Uterus (tissue), 4 donors: ENCODE measurements around the gene ZNF581. TPM values are rescaled to one million over a fixed set of nuclear protein-coding genes. Genes with fewer than 3 reads are reported as not detected.

Experiments used
- DNase-seq, 2 donors: peaks; one replicate each; pipeline ENCODE4 v3.0.0-alpha.2; 2019 to 2020
- H3K27ac ChIP-seq, 2 donors: fragments of 200-600 bp; sonication (generic); 1 replicate in 1 of 2; 2 replicates in 1 of 2; pipeline ENCODE4 v1.5.1; 2016 to 2018
- H3K27me3 ChIP-seq, 2 donors: fragments of 200-600 bp; sonication (generic); one replicate each; pipeline ENCODE4 v1.5.1; 2018 to 2019; ENCODE audit warnings: control low read depth in 1 of 2
- H3K36me3 ChIP-seq, 2 donors: fragments of 200-600 bp; sonication (generic); one replicate each; pipeline ENCODE4 v1.5.1; 2019; ENCODE audit warnings: control low read depth in 1 of 2
- H3K4me1 ChIP-seq, 2 donors: fragments of 200-600 bp; sonication (generic); one replicate each; pipeline ENCODE4 v1.5.1; 2018 to 2019; ENCODE audit warnings: control low read depth in 1 of 2
- H3K4me3 ChIP-seq, 2 donors: fragments of 200-600 bp; sonication (generic); 1 replicate in 1 of 2; 2 replicates in 1 of 2; pipeline ENCODE4 v1.5.1; 2018 to 2019; ENCODE audit warnings: mild to moderate bottlenecking in 1 of 2
- H3K9me3 ChIP-seq, 2 donors: fragments of 200-600 bp; sonication (generic); one replicate each; pipeline ENCODE4 v1.5.1; 2019; ENCODE audit warnings: control low read depth in 1 of 2
- CTCF ChIP-seq, 4 experiments: fragments of 200-600 bp in 2 of 4; fragments of 450-650 bp in 2 of 4; sonication (generic) in 2 of 4; IDR thresholded peaks; one replicate each; pipeline ENCODE4 v1.5.1; 2016 to 2019; ENCODE audit warnings: antibody characterized with exemption in 4 of 4, mild to moderate bottlenecking in 2 of 4, moderate library complexity in 1 of 4
- POLR2A ChIP-seq, 2 donors: fragments of 450-650 bp; IDR thresholded peaks; one replicate each; pipeline ENCODE4 v1.6.1; 2016; ENCODE audit warnings: antibody characterized with exemption in 2 of 2, mild to moderate bottlenecking in 1 of 2, moderate library complexity in 1 of 2
- intact Hi-C: fragments of 100-400 bp; cut with DNase I; formaldehyde crosslinking; loops from one replicate; pipeline ENCODE4 v1.15.1; 2023; ENCODE audit warnings: low total_unique reads
- total RNA-seq, 4 donors: library from RNA; depleted of rRNA in 3 of 4; stranded (reverse); fragments of >200 nt in 3 of 4; gene quantifications; one replicate each; pipeline versions ENCODE4 v1.1.0 to v1.2.4, GENCODE V29; 2014 to 2023
- donor health status: DM: yes; HTN: yes; CAD: no.

The ZNF581 gene
- total RNA-seq, 4 donors from 2014 or later, result 2.8 to 30.3 (median 12.8) TPM

DNA sequence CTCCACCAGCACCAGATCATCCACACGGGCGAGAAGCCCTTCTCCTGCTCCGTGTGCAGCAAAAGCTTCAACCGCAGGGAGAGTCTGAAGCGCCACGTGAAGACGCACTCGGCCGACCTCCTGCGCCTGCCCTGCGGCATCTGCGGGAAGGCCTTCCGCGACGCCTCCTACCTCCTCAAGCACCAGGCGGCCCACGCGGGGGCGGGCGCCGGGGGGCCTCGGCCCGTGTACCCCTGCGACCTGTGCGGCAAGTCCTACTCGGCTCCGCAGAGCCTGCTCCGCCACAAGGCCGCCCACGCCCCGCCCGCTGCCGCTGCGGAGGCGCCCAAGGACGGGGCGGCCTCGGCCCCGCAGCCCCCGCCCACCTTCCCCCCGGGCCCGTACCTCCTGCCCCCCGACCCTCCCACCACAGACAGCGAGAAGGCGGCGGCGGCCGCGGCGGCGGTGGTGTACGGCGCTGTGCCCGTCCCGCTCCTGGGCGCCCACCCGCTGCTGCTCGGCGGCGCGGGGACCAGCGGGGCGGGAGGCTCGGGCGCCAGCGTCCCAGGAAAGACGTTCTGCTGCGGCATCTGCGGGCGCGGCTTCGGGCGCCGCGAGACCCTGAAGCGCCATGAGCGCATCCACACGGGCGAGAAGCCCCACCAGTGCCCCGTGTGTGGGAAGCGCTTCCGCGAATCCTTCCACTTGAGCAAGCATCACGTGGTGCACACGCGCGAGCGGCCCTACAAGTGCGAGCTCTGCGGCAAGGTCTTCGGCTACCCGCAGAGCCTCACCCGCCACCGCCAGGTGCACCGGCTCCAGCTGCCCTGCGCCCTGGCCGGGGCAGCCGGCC, 28.5 kb upstream of the ZNF581 start:
- no peak for DNase-seq
- Histone ChIP-seq H3K27me3 (no peaks in the 10 kb centered on the region), H3K9me3 (no peaks in the 10 kb centered on the region), H3K27ac (no peak overlapping the region), H3K4me1 (no peaks in the 10 kb centered on the region), H3K36me3 (no peaks in the 10 kb centered on the region), H3K4me3 (no peak overlapping the region)
- intact Hi-C loops, result no loop called here
- TF ChIP-seq CTCF (IDR thresholded peaks at IDR 0.05), result no peak
- TF ChIP-seq POLR2A (IDR thresholded peaks at IDR 0.05), result no peak

DNA sequence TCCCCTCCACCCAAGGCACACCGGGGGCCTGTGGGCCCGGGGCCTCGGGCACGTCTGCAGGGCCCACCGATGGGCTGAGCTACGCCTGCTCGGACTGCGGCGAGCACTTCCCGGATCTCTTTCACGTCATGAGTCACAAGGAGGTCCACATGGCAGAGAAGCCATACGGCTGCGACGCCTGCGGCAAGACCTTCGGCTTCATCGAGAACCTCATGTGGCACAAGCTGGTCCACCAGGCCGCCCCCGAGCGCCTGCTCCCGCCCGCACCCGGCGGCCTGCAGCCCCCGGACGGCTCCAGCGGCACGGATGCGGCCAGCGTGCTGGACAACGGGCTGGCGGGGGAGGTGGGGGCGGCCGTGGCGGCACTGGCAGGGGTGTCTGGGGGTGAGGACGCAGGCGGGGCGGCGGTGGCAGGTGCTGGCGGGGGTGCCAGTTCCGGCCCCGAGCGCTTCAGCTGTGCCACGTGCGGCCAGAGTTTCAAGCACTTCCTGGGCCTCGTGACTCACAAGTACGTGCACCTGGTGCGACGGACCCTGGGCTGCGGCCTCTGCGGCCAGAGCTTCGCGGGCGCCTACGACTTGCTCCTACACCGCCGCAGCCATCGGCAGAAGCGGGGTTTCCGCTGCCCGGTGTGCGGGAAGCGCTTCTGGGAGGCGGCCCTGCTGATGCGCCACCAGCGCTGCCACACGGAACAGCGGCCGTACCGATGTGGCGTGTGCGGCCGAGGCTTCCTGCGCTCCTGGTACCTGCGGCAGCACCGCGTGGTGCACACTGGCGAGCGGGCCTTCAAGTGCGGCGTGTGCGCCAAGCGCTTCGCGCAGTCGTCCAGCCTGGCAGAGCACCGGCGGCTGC, 27.7 kb upstream of the ZNF581 start:
- Histone ChIP-seq H3K4me3 (no peak overlapping the region), H3K27me3 (no peaks in the 10 kb centered on the region), H3K4me1 (no peaks in the 10 kb centered on the region), H3K9me3 (no peaks in the 10 kb centered on the region), H3K36me3 (no peaks in the 10 kb centered on the region), H3K27ac (no peak overlapping the region)
- no peak for TF ChIP-seq CTCF (IDR thresholded peaks at IDR 0.05)
- TF ChIP-seq POLR2A (IDR thresholded peaks at IDR 0.05), result no peak
- intact Hi-C loops, result no loop called here
- no peak for DNase-seq

DNA sequence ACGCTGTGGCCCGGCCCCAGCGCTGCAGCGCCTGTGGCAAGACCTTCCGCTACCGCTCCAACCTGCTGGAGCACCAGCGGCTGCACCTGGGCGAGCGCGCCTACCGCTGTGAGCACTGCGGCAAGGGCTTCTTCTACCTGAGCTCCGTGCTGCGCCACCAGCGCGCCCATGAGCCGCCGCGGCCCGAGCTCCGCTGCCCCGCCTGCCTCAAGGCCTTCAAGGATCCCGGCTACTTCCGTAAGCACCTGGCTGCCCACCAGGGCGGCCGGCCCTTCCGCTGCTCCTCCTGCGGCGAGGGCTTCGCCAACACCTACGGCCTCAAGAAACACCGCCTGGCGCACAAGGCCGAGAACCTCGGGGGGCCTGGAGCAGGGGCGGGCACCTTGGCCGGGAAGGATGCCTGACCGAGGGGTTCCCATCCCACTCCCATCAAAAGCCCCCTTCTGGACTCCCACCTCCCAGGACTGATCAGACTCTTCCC, 27.0 kb upstream of the ZNF581 start:
- intact Hi-C loops, result no loop called here
- TF ChIP-seq POLR2A (IDR thresholded peaks at IDR 0.05), result no peak
- TF ChIP-seq CTCF (IDR thresholded peaks at IDR 0.05), result no peak
- Histone ChIP-seq H3K9me3 (no peaks in the 10 kb centered on the region), H3K36me3 (no peaks in the 10 kb centered on the region), H3K27me3 (no peaks in the 10 kb centered on the region), H3K27ac (no peak overlapping the region), H3K4me3 (no peak overlapping the region), H3K4me1 (no peaks in the 10 kb centered on the region)
- no peak for DNase-seq

DNA sequence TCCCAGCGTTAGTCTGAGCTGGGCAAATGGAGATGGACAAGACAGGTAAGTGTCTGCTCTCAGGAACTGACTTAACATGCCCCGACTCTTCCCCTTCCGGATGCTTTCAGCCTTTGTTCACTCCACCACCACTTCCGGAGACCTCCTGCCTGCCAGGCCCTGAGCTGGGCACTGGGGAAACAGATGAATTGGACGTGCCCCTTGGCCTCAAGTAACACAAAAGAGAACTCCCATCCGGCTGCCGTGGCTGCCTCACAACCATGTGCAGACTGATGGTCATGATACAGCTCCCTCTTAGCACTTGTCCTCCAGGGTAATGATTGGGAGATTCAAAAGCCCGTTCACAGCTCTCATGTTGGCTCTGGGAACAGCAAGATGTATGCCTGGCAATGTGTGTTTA, 26.0 kb upstream of the ZNF581 start:
- no peaks in the 10 kb centered on the region for H3K27me3 ChIP-seq

More for the DNA sequence above, 26.0 kb upstream of the ZNF581 start:
- Histone ChIP-seq H3K9me3 (no peaks in the 10 kb centered on the region), H3K36me3 (no peaks in the 10 kb centered on the region), H3K4me1 (no peaks in the 10 kb centered on the region), H3K4me3 (no peak overlapping the region), H3K27ac (no peak overlapping the region)
- TF ChIP-seq CTCF (IDR thresholded peaks at IDR 0.05), result no peak
- TF ChIP-seq POLR2A (IDR thresholded peaks at IDR 0.05), result no peak
- intact Hi-C loops, result no loop called here
- no peak for DNase-seq
